ENCODE results near the gene CYS1.
A peak's percentile ranks its signal among the peaks of the same experiment; 100 is the strongest.
"Not testable (repeated sequence)": the region's sequence is repeated elsewhere in the genome, so short reads cannot be mapped to it uniquely, and the experiment has no call there.

Gene CYS1

GRCh38 chr2:10028988-10029874 lies 51.0 kb downstream of the CYS1 start:
- peak in 1 of 5 donors; percentile 78 for DNase-seq

DNA sequence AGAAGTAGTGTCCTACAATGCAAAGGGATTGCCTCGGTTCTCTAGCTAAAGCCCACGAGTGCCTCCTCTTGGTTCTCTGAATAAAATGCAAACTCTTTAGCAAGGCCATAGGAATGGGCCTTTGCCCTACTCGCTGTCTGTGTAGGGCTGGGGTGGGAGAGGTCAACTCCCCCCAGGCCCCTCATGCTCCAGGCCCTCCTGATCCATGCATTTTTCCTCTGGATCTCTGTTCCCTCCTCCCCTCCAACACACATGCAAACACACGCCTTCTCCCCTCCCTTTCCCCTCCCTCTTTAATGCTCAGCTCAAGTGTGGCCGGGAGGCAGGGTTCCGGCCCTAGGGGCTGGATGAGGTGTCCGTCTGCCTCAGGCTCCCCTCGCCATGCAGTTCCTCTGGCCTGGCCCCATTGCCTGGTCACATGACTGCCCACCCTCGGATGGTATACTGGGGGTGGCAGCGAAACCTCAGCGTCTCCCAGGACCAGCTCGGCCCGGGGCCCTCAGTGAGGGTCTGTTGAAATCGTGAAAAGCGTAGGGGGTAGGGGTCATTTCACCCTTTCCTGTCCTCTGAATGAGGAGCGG lies 51.7 kb downstream of the CYS1 start:
- no peak for DNase-seq

DNA sequence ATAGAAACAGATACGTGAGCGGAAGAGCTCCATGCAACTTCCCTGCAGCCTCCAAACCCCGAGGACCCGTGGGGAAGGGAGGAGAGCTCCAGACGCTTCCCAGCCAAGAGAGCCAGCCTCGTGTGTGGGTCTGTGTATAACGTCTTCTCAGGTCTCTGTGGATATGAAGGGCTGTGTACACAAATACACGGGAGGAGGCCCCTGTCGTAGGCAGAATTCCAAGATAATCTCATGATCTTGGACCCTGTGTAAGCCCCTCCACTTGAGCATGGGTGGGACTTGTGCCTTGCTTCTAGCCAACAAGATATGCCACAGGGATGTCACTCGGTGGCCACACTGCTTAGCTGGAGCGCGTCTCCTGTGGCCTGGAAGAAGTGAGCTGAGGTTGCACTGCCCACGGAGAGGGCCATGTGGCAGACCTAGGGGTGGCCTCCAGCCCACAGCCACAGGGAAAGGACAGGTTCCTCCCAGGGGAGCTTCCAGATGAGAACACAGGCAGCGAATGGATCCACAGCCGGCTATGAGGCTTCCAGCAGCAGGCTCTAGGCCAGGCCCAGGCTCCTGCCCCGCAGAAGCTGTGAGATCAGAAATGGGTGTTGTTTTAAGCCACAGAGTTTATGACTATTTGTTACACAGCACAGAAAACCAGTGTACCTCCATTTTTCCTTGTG lies 52.4 kb downstream of the CYS1 start:
- no peak for DNase-seq

DNA sequence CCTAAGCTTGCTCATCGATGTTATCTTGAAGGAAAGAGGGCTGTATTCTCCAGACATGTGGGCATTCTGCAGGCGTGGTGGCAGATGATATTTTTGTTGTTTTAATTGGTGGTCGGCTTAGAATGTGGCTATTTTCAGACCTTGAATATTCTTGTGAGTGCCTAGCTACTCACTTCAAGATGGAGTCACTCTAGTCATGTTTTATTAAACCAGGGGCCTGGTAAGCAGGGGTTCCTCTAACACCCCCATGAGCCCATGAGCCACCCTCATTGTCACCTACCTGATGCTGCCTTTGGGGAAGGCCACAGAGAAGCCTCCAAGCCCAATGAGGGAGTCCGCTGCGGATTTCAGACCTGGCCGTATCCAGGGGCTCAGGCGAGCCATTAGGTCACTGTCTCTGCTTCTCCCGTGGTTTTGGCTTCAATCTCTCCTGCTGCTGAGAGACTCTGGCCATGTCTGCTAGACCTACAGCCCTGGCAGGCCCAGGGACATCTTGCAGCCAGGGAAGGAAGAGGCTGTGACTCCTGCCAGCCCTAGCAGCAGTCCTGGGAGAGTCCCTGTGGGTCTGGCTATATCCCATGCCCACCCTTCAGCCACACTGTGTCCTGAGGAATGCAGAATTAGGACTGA lies 53.2 kb downstream of the CYS1 start:
- DNase-seq = no peak

DNA sequence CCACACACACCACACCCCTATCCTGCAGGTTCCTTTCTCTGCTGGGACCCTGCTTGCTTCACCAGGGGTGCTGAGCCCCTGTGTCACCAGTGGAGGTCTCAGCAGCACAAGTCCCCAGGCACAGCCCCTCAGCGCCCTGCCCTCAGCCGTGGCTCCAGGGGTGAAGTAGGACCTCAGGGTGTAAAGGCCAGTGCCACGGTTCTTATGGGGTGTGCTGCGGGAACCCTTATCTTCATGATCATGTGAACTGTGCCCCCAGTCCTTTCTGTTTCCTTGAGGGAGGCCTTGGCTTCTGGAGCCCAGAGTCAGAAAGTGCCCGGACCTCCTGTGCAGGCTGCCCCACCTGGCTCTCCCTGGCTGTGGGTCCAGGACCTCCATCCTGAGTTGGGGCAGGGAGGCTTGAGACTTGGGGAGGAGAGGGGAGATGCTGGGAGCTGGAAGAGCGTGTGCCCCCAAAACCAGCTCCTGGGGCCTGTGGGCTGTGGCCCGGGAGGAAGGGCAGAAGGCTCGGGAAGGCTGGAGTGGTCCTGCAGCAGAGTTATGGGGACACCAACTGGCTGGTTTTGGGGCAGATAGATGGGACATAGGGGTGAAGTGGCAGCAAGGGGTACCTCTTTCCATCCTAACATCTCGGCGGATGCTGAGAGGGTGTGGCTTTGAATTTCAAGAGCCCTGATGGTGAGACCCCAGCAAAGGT lies 57.1 kb downstream of the CYS1 start:
- no peak for DNase-seq

DNA sequence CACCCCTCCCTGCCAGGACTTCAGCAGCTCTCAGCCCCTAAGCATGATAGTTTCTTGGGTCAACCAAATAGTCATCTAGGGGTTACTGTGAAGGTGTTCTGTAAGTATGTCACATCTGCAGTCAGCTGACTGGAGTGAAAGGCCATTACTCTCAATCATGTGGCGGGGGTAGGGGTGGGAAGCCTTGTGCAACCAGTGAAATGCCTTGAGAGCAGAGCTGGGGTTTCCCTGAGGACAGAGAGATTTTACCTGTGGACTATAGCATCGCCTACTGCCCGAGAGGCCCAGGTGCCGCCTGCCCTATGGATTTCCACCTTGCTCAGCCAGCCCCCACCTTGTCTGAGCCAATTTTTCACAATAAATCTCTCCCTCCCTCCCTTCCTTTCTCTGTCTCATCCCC lies 57.8 kb downstream of the CYS1 start:
- no peak for DNase-seq

GRCh38 chr2:10022041-10022421 lies 58.2 kb downstream of the CYS1 start:
- no peak for DNase-seq

- no peak for DNase-seq
These were observed 60.4 kb downstream of the CYS1 start for GRCh38 chr2:10019602-10020400.

DNA sequence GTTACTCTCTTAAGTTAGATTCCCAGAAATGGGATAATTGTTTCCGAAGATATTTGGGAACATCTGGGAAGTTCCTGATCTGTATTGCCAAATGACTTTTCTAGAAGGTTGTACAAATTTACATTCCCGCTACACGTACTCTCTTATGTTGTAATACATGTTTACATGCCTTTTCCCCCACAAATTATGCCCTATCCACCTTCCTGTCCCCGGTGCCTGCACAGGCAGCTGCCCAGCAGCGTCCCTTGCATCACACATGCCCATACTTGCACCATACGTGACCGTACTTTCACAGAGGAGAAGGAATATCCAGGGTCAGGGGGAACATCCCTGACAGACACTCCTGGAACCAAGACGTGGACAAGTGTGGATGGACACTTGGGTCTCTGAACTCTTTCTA lies 61.0 kb downstream of the CYS1 start:
- DNase-seq = no peak

- DNase-seq = no peak
These were observed 62.8 kb downstream of the CYS1 start for GRCh38 chr2:10017313-10017941.

- DNase-seq = no peak
These were observed 63.4 kb downstream of the CYS1 start for GRCh38 chr2:10016802-10017258.

GRCh38 chr2:10016001-10016801 lies 64.0 kb downstream of the CYS1 start:
- no peak for DNase-seq

DNA sequence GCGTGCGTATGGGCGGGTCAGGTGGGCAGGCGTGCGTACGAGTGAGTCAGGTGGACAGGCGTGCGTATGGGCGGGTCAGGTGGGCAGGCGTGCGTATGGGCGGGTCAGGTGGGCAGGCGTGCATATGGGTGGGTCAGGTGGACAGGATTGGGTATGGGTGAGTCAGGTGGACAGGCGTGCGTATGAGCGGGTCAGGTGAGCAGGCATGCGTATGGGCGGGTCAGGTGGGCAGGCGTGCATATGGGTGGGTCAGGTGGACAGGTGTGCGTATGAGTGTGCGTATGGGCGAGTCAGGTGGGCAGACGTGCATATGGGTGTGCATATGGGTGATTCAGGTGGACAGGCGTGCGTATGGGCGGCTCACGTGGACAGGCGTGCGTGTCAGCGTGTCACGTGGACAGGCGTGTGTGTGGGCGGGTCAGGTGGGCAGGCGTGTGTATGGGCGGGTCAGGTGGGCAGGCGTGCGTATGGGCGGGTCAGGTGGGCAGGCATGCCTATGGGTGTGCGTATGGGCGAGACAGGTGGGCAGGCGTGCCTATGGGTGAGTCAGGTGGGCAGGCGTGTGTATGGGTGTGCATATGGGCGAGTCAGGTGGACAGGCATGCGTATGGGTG lies 64.7 kb downstream of the CYS1 start:
- not testable (repeated sequence) for DNase-seq

DNA sequence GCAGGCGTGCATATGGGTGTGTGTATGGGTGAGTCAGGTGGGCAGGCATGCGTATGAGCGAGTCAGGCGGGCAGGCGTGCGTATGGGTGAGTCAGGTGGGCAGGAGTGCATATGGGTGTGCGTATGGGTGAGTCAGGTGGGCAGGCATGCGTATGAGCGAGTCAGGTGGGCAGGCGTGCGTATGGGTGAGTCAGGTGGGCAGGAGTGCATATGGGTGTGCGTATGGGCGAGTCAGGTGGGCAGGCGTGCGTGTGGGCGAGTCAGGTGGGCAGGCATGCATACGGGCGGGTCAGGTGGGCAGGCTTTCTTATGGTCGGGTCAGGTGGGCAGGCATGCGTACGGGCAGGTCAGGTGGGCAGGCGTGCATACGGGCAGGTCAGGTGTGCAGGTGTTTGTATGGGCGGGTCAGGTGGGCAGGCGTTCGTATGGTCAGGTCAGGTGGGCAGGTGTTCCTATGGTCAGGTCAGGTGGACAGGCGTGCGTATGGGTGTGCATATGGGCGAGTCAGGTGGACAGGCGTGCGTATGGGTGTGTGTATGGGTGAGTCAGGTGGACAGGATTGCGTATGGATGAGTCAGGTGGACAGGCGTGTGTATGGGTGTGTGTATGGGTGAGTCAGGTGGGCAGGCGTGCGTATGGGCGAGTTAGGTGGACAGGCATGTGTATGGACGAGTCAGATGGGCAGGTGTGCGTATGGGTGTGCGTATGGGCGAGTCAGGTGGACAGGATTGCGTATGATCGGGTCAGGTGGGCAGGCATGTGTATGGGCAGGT lies 65.6 kb downstream of the CYS1 start:
- DNase-seq = no peak

DNA sequence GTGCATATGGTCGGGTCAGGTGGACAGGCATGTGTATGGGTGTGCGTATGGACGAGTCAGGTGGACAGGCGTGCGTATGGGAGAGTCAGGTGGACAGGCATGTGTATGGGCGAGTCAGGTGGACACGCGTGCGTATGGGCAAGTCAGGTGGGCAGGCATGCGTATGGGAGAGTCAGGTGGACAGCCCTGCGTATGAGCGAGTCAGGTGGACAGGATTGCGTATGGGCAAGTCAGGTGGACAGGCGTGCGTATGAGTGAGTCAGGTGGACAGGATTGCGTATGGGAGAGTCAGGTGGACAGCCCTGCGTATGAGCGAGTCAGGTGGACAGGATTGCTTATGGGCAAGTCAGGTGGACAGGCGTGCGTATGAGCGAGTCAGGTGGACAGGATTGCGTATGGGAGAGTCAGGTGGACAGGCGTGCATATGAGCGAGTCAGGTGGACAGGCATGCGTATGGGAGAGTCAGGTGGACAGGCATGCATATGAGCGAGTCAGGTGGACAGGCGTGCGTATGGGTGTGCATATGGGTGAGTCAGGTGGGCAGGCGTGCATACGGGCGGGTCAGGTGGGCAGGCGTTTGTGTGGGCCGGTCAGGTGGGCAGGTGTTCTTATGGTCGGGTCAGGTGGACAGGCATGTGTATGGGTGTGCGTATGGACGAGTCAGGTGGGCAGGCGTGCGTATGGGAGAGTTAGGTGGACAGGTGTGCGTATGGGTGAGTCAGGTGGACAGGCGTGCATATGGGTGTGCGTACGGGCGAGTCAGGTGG lies 66.4 kb downstream of the CYS1 start:
- DNase-seq = not testable (repeated sequence)

- no peak for DNase-seq
These were observed 67.2 kb downstream of the CYS1 start for GRCh38 chr2:10012963-10013461.

DNA sequence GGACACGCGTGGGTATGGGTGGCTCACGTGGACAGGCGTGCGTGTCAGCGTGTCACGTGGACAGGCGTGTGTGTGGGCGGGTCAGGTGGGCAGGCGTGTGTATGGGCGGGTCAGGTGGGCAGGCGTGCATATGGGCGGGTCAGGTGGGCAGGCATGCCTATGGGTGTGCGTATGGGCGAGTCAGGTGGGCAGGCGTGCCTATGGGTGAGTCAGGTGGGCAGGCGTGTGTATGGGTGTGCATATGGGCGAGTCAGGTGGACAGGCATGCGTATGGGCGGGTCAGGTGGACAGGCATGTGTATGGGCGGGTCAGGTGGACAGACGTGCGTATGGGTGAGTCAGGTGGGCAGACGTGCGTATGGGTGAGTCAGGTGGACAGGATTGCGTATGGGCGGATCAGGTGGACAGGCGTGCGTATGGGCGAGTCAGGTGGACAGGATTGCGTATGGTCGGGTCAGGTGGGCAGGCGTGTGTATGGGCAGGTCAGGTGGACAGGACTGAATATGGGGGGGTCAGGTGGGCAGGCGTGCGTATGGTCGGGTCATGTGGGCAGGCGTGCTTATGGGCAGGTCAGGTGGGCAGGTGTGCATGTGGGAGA lies 67.7 kb downstream of the CYS1 start:
- DNase-seq = not testable (repeated sequence)

Measured in T-helper 1 cell (primary cell).